ENCODE results near the gene SSBP4. TPM values are rescaled to one million over a fixed set of nuclear protein-coding genes. Genes with fewer than 3 reads are reported as not detected.
A peak's percentile ranks its signal among the peaks of the same experiment; 100 is the strongest.

The SSBP4 gene
- total and polyA plus RNA-seq, 2 experiments from 2014 or later = 72.6 to 156 TPM

DNA sequence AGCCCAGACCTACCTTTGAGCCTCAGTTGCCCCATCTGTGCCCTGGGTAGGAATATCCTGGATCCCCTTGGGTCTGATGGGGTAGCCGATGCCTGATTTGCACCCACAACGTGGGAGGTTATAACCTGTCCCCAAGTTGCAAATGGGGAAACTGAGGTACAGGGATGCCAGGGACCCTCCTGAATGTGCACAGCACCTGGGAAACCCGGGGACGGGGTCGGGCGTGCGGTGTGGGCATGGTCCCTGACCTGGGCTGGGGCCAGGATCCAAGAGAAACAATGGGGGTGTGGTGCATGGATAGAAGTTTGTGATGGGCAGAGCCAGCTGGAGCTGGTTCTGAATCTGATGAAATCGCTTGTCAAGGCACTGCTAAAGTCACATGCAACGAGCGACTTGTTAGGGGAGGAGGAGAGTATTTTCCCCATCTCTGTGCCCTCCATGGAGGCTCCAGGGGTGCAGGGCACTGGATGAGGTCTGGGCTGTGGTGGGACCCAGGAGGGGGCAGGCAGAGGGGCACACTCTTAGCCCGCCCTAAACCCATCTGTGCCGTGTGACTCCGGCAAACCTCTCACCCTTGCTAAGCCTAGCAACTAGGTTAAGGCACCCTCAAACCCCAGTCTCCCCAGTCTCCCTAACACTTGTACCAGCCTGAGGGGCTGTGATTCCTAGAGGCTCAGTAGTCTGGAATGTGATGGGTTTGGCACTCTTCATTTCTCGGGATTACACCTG lies 32.5 kb upstream of the SSBP4 start:
- H3K9me3 ChIP-seq (ENCODE audit: low read depth) = no peaks in the 10 kb centered on the region
- peak overlapping the region; percentile 86 for H3K27ac ChIP-seq
- H4K20me1 ChIP-seq (ENCODE audit: insufficient read depth, poor library complexity, severe bottlenecking) = no peaks in the 10 kb centered on the region
- peak overlapping the region; percentile 55 for H3K4me3 ChIP-seq
- peaks cover 15% of the 10 kb centered on the region for H3K4me1 ChIP-seq (ENCODE audit: insufficient read depth)
- DNase-seq (ENCODE audit: low spot score) = peak; percentile 11
- no peaks in the 10 kb centered on the region for H3K9me2 ChIP-seq (replicated peaks; ENCODE audit: insufficient read depth)
- TF ChIP-seq, protein P1, sequence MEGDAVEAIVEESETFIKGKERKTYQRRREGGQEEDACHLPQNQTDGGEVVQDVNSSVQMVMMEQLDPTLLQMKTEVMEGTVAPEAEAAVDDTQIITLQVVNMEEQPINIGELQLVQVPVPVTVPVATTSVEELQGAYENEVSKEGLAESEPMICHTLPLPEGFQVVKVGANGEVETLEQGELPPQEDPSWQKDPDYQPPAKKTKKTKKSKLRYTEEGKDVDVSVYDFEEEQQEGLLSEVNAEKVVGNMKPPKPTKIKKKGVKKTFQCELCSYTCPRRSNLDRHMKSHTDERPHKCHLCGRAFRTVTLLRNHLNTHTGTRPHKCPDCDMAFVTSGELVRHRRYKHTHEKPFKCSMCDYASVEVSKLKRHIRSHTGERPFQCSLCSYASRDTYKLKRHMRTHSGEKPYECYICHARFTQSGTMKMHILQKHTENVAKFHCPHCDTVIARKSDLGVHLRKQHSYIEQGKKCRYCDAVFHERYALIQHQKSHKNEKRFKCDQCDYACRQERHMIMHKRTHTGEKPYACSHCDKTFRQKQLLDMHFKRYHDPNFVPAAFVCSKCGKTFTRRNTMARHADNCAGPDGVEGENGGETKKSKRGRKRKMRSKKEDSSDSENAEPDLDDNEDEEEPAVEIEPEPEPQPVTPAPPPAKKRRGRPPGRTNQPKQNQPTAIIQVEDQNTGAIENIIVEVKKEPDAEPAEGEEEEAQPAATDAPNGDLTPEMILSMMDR (IDR thresholded peaks at IDR 0.05; ENCODE audit: poor library complexity) = no peak
- no peak for TF ChIP-seq EZH2phosphoT487 (IDR thresholded peaks at IDR 0.05; ENCODE audit: low read depth, severe bottlenecking, unreplicated experiment)
- TF ChIP-seq EZH2 (IDR thresholded peaks at IDR 0.05; ENCODE audit: borderline replicate concordance) = no peak
- H2AFZ ChIP-seq = no peak overlapping the region
- H3K79me2 ChIP-seq = peaks cover 18% of the 10 kb centered on the region
- H3K36me3 ChIP-seq (replicated peaks; ENCODE audit: insufficient read depth, low read depth) = no peaks in the 10 kb centered on the region
- H3K27me3 ChIP-seq = no peaks in the 10 kb centered on the region
- peak overlapping the region; percentile 81 for H3K4me2 ChIP-seq
- WGBS (ENCODE audit: low lambda C conversion rate, missing lambda C conversion rate) = 82% methylated on average over 11 of the region's 14 CpGs

DNA sequence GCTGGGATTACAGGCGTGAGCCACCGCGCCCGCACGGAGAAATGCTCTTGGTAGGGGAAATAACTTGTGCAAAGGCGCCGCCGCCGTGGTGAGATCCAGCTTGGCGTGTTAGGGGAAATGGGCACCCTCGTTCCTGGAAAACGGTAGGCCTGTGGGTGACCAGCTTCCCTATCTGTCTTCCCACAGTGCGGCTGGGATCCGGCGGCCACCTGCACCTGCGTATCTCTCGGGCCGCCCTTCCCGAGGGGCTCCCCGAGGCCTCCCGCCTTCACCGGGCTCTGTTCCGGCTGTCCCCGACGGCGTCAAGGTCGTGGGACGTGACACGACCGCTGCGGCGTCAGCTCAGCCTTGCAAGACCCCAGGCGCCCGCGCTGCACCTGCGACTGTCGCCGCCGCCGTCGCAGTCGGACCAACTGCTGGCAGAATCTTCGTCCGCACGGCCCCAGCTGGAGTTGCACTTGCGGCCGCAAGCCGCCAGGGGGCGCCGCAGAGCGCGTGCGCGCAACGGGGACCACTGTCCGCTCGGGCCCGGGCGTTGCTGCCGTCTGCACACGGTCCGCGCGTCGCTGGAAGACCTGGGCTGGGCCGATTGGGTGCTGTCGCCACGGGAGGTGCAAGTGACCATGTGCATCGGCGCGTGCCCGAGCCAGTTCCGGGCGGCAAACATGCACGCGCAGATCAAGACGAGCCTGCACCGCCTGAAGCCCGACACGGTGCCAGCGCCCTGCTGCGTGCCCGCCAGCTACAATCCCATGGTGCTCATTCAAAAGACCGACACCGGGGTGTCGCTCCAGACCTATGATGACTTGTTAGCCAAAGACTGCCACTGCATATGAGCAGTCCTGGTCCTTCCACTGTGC lies 30.9 kb upstream of the SSBP4 start:
- Histone ChIP-seq H3K9me3 (ENCODE audit: low read depth) (no peaks in the 10 kb centered on the region), H3K36me3 (replicated peaks; ENCODE audit: insufficient read depth, low read depth) (no peaks in the 10 kb centered on the region), H3K4me2 (peak overlapping the region; percentile 81), H3K79me2 (peaks cover 18% of the 10 kb centered on the region), H3K27ac (peak overlapping the region; percentile 24), H3K27me3 (no peaks in the 10 kb centered on the region), H2AFZ (no peak overlapping the region), H3K9me2 (replicated peaks; ENCODE audit: insufficient read depth) (no peaks in the 10 kb centered on the region), H3K4me3 (no peak overlapping the region), H4K20me1 (ENCODE audit: insufficient read depth, poor library complexity, severe bottlenecking) (no peaks in the 10 kb centered on the region), H3K4me1 (ENCODE audit: insufficient read depth) (peaks cover 15% of the 10 kb centered on the region)
- 31% methylated on average over 82 of the region's 86 CpGs for WGBS (ENCODE audit: low lambda C conversion rate, missing lambda C conversion rate)
- TF ChIP-seq, protein P1 (IDR thresholded peaks at IDR 0.05; ENCODE audit: poor library complexity) = peak; percentile 97
- TF ChIP-seq EZH2 (IDR thresholded peaks at IDR 0.05; ENCODE audit: borderline replicate concordance) = no peak
- DNase-seq (ENCODE audit: low spot score) = peak; percentile 80

DNA sequence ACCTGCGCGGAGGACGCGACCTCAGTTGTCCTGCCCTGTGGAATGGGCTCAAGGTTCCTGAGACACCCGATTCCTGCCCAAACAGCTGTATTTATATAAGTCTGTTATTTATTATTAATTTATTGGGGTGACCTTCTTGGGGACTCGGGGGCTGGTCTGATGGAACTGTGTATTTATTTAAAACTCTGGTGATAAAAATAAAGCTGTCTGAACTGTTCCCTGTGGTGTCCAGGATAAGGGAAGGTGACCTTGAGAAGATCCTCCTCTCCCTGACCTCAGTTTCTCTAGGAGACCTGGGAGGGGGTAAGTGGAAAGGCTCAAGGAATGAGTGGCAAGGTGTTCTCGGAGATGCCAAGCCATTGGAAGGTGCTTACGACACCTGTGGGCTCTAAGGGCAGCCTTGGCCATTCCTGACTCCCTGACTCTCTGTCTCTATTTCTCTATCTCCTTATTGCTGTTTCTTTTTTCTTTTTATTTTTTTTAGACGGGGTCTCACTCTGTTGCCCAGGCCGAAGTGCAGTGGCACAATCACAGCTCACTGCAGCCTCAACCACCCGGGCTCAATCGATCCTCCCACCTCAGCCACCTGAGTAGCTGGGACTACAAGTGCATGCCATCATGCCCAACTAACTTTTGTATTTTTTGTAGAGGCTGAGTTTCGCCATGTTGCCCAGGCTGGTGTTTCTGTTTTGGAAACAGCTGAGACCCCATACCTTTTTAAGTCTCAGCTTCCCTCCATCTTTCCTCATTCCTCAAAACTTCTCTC lies 30.1 kb upstream of the SSBP4 start:
- H3K27ac ChIP-seq = no peak overlapping the region
- no peaks in the 10 kb centered on the region for H4K20me1 ChIP-seq (ENCODE audit: insufficient read depth, poor library complexity, severe bottlenecking)
- DNase-seq (ENCODE audit: low spot score) = no peak
- no peaks in the 10 kb centered on the region for H3K9me3 ChIP-seq (ENCODE audit: low read depth)
- H2AFZ ChIP-seq = no peak overlapping the region
- H3K79me2 ChIP-seq = peaks cover 18% of the 10 kb centered on the region
- no peaks in the 10 kb centered on the region for H3K36me3 ChIP-seq (replicated peaks; ENCODE audit: insufficient read depth, low read depth)
- peaks cover 15% of the 10 kb centered on the region for H3K4me1 ChIP-seq (ENCODE audit: insufficient read depth)
- H3K9me2 ChIP-seq (replicated peaks; ENCODE audit: insufficient read depth) = no peaks in the 10 kb centered on the region
- no peak overlapping the region for H3K4me3 ChIP-seq
- WGBS (ENCODE audit: low lambda C conversion rate, missing lambda C conversion rate) = 91% methylated on average over 13 of the region's 13 CpGs
- peak overlapping the region; percentile 81 for H3K4me2 ChIP-seq
- no peaks in the 10 kb centered on the region for H3K27me3 ChIP-seq
- TF ChIP-seq EZH2phosphoT487 (IDR thresholded peaks at IDR 0.05; ENCODE audit: low read depth, severe bottlenecking, unreplicated experiment) (no peak), EZH2 (IDR thresholded peaks at IDR 0.05; ENCODE audit: borderline replicate concordance) (no peak)
- TF ChIP-seq, protein P1 (IDR thresholded peaks at IDR 0.05; ENCODE audit: poor library complexity) = no peak

Measured in hepatocyte (in vitro differentiated cells).